AG04450 (cell line): ENCODE data around the gene OSCP1. TPM values are rescaled to one million over a fixed set of nuclear protein-coding genes. Genes with fewer than 3 reads are reported as not detected.
"Not testable (repeated sequence)": the region's sequence is repeated elsewhere in the genome, so short reads cannot be mapped to it uniquely, and the experiment has no call there.

Experiments
- CTCF ChIA-PET: fragments of 300-600, 350-600 bp; formaldehyde crosslinking; extraction: SDS; loops from one replicate; lab custom pipeline; 2022; ENCODE audit warnings: antibody characterized with exemption, inconsistent platforms; lab: Charles Lee
- POLR2A ChIA-PET: fragments of 350-600 bp; formaldehyde crosslinking; extraction: SDS; loops from one replicate; lab custom pipeline; 2021; ENCODE audit warnings: antibody characterized with exemption, inconsistent platforms; lab: Yijun Ruan, JAX
- DNase-seq: peaks from one replicate; pipeline ENCODE4 v3.0.0-alpha.2; 2011; ENCODE audit warnings: low read depth, low spot score
- H3K27ac ChIP-seq: one replicate; pipeline ENCODE4 v1.5.1; 2012; ENCODE audit warnings: low read depth, low read length, control low read depth
- H3K27me3 ChIP-seq: one replicate; pipeline ENCODE4 v1.6.0; 2012; ENCODE audit warnings: low read length; ENCODE audit not compliant: control insufficient read depth, insufficient read depth
- H3K4me3 ChIP-seq: 2 replicates; pipeline ENCODE4 v1.5.1; 2011; ENCODE audit warnings: mild to moderate bottlenecking, low read depth, low read length, control low read depth
- H3K9me3 ChIP-seq: 2 replicates; pipeline ENCODE4 v1.5.1; 2012; ENCODE audit warnings: low read length; ENCODE audit not compliant: control insufficient read depth, insufficient read depth
- CTCF ChIP-seq: IDR thresholded peaks from 2 replicates; pipeline ENCODE4 v1.5.1; 2011; ENCODE audit warnings: low read depth, low read length, control low read depth, inconsistent platforms
- polyA plus RNA-seq: library from polyadenylated mRNA; depleted of rRNA; stranded (reverse); fragments of >200 nt; gene quantifications from 2 replicates; pipeline ENCODE4 v1.2.3, GENCODE V29; 2011

Gene OSCP1
- polyA plus RNA-seq, 1 experiment: 7.9 TPM

GRCh38 chr1:36487906-36488305 lies 37.7 kb upstream of the OSCP1 start:
- Histone ChIP-seq H3K27ac (no peak overlapping the region), H3K27me3 (peaks cover 24% of the 10 kb centered on the region), H3K4me3 (no peak overlapping the region), H3K9me3 (no peaks in the 10 kb centered on the region; the same call in 1 of the 2 replicates)
- TF ChIP-seq CTCF: no peak
- POLR2A ChIA-PET: no interaction called here
- DNase-seq: no peak
- CTCF ChIA-PET: no interaction called here

DNA sequence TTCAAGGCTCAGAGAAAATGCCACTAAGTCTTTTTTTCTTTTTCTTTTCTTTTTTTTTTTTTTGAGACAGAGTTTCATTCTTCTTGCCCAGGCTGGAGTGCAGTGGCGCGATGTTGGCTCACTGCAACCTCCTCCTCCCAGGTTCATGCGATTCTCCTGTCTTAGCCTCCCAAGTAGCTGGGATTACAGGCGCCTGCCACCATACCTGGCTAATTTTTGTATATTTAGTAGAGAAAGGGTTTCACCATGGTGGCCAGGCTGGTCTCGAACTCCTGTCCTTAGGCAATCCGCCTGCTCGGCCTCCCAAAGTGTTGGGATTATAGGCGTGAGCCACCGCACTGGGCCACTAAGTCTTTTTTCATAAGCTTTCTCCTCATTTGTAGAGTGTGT lies 37.1 kb upstream of the OSCP1 start:
- H3K27ac ChIP-seq, CTCF ChIA-PET, H3K9me3 ChIP-seq, POLR2A ChIA-PET, DNase-seq, H3K4me3 ChIP-seq: not testable (repeated sequence)
- H3K27me3 ChIP-seq: peaks cover 27% of the 10 kb centered on the region

- H3K4me3 ChIP-seq: no peak overlapping the region
- POLR2A ChIA-PET: no interaction called here
- no peak overlapping the region for H3K27ac ChIP-seq
- TF ChIP-seq CTCF: no peak
- no peaks in the 10 kb centered on the region for H3K9me3 ChIP-seq
- H3K27me3 ChIP-seq: peaks cover 25% of the 10 kb centered on the region
- DNase-seq: no peak
- CTCF ChIA-PET: no interaction called here
Measured at GRCh38 chr1:36486439-36487335, 36.4 kb upstream of the OSCP1 start.

- no peaks in the 10 kb centered on the region for H3K9me3 ChIP-seq
- CTCF ChIA-PET: no interaction called here
- H3K27ac ChIP-seq: no peak overlapping the region
- DNase-seq: no peak
- POLR2A ChIA-PET: no interaction called here
- H3K27me3 ChIP-seq: peaks cover 30% of the 10 kb centered on the region
- no peak overlapping the region for H3K4me3 ChIP-seq
- TF ChIP-seq CTCF: no peak
Measured at GRCh38 chr1:36486093-36486438, 35.8 kb upstream of the OSCP1 start.

GRCh38 chr1:36484099-36484498 lies 33.8 kb upstream of the OSCP1 start:
- H3K27me3 ChIP-seq: peaks cover 44% of the 10 kb centered on the region
- TF ChIP-seq CTCF: no peak
- H3K4me3 ChIP-seq: no peak overlapping the region
- no peaks in the 10 kb centered on the region for H3K9me3 ChIP-seq
- no peak for DNase-seq
- POLR2A ChIA-PET: no interaction called here
- no peak overlapping the region for H3K27ac ChIP-seq
- CTCF ChIA-PET: no interaction called here
